Caco-2 (cell line): Measurements from ENCODE around the gene CDC37L1. TPM values are rescaled to one million over a fixed set of nuclear protein-coding genes. Genes with fewer than 3 reads are reported as not detected.

ENCODE experiments used
- BruUV-seq: library from RNA; stranded (reverse); fragments of 400-500 nt; replicated peaks from 2 replicates; lab custom pipeline; 2021; lab: Mats Ljungman, UMichigan
- CTCF ChIA-PET: fragments of 300-600 bp; sonication (Branson Sonifier 250); formaldehyde crosslinking; loops from one replicate; lab custom pipeline; 2022; ENCODE audit warnings: antibody characterized with exemption; lab: Charles Lee
- POLR2A ChIA-PET: fragments of 300-600 bp; sonication (Branson Sonifier 250); formaldehyde crosslinking; loops from one replicate; lab custom pipeline; 2022; ENCODE audit warnings: antibody characterized with exemption; lab: Charles Lee
- DNase-seq, 2 experiments: peaks; one replicate each; pipeline versions ENCODE4 v3.0.0 to v3.0.0-alpha.2; 2020 to 2022
- H3K27me3 ChIP-seq: replicated peaks from 2 replicates; pipeline ENCODE4 v1.6.0; 2011; ENCODE audit warnings: low read length; ENCODE audit not compliant: control insufficient read depth, insufficient read depth
- H3K36me3 ChIP-seq: 2 replicates; pipeline ENCODE4 v1.5.1; 2011; ENCODE audit warnings: low read length; ENCODE audit not compliant: control insufficient read depth, insufficient read depth
- H3K4me1 ChIP-seq: fragments of 250-450 bp; sonication (Bioruptor Pico); 2 replicates; pipeline ENCODE4 v1.5.1; 2020; ENCODE audit warnings: mild to moderate bottlenecking
- H3K4me3 ChIP-seq: 2 replicates; pipeline ENCODE4 v1.5.1; 2011; ENCODE audit warnings: low read depth, mild to moderate bottlenecking, control low read depth, low read length
- H3K9me3 ChIP-seq: fragments of 250-450 bp; sonication (Bioruptor Pico); 2 replicates; pipeline ENCODE4 v1.5.1; 2020; ENCODE audit warnings: mild to moderate bottlenecking, moderate library complexity
- H3K27ac Mint-ChIP-seq: one replicate; pipeline ENCODE4 v1.8.0; 2022; ENCODE audit warnings: mixed read lengths; ENCODE audit not compliant: unreplicated experiment
- H3K27me3 Mint-ChIP-seq: one replicate; pipeline ENCODE4 v1.8.0; 2022; ENCODE audit warnings: mixed read lengths; ENCODE audit not compliant: insufficient read depth, unreplicated experiment
- H3K36me3 Mint-ChIP-seq: one replicate; pipeline ENCODE4 v1.8.0; 2022; ENCODE audit warnings: mild to moderate bottlenecking, mixed read lengths; ENCODE audit not compliant: insufficient read depth, unreplicated experiment
- H3K4me1 Mint-ChIP-seq: one replicate; pipeline ENCODE4 v1.8.0; 2022; ENCODE audit warnings: low read depth, mixed read lengths; ENCODE audit not compliant: unreplicated experiment
- H3K4me3 Mint-ChIP-seq: one replicate; pipeline ENCODE4 v1.8.0; 2022; ENCODE audit warnings: mild to moderate bottlenecking, moderate library complexity, mixed read lengths; ENCODE audit not compliant: unreplicated experiment
- H3K9me3 Mint-ChIP-seq: one replicate; pipeline ENCODE4 v1.8.0; 2022; ENCODE audit warnings: mixed read lengths; ENCODE audit not compliant: unreplicated experiment
- intact Hi-C: fragments of 100-400 bp; cut with micrococcal nuclease; formaldehyde crosslinking; loops from one replicate; pipeline ENCODE4 v1.10.0; 2022; ENCODE audit not compliant: unreplicated experiment
- total RNA-seq: library from RNA; stranded (reverse); gene quantifications from 2 replicates; pipeline ENCODE4 v1.2.3, GENCODE V29; 2022
- TF ChIP-seq, protein P1 (sequence below), 2 experiments: fragments of 200-600 bp in 1 of 2; IDR thresholded peaks; 1 replicate in 1 of 2; 2 replicates in 1 of 2; pipeline versions ENCODE4 v1.5.1 to v1.8.0; 2011 to 2022; ENCODE audit warnings: antibody characterized with exemption in 1 of 2, control low read depth in 1 of 2, inconsistent platforms in 1 of 2, low read depth in 1 of 2, low read length in 1 of 2, mild to moderate bottlenecking in 1 of 2, moderate library complexity in 1 of 2; ENCODE audit not compliant: insufficient read depth in 1 of 2, severe bottlenecking in 1 of 2, unreplicated experiment in 1 of 2

Gene CDC37L1
- total RNA-seq, 1 experiment from 2014 or later = 9.3 TPM

GRCh38 chr9:4721736-4722135 lies 42.4 kb downstream of the CDC37L1 start:
- Histone ChIP-seq H3K4me3 (no peak overlapping the region), H3K4me1 (no peaks in the 10 kb centered on the region), H3K27me3 (no peaks in the 10 kb centered on the region), H3K9me3 (no peaks in the 10 kb centered on the region), H3K36me3 (no peaks in the 10 kb centered on the region)
- intact Hi-C loops = no loop called here
- Mint-ChIP-seq H3K4me3 (no peak overlapping the region), H3K27ac (no peak overlapping the region), H3K9me3 (no peaks in the 10 kb centered on the region), H3K36me3 (no peaks in the 10 kb centered on the region), H3K27me3 (no peaks in the 10 kb centered on the region), H3K4me1 (no peaks in the 10 kb centered on the region)
- CTCF ChIA-PET = no interaction called here
- DNase-seq = no peak
- POLR2A ChIA-PET = no interaction called here
- TF ChIP-seq, protein P1, sequence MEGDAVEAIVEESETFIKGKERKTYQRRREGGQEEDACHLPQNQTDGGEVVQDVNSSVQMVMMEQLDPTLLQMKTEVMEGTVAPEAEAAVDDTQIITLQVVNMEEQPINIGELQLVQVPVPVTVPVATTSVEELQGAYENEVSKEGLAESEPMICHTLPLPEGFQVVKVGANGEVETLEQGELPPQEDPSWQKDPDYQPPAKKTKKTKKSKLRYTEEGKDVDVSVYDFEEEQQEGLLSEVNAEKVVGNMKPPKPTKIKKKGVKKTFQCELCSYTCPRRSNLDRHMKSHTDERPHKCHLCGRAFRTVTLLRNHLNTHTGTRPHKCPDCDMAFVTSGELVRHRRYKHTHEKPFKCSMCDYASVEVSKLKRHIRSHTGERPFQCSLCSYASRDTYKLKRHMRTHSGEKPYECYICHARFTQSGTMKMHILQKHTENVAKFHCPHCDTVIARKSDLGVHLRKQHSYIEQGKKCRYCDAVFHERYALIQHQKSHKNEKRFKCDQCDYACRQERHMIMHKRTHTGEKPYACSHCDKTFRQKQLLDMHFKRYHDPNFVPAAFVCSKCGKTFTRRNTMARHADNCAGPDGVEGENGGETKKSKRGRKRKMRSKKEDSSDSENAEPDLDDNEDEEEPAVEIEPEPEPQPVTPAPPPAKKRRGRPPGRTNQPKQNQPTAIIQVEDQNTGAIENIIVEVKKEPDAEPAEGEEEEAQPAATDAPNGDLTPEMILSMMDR (IDR thresholded peaks at IDR 0.05; ENCODE audit: insufficient read depth in 1 of 2, low read depth in 1 of 2, low read length in 1 of 2, severe bottlenecking in 1 of 2, unreplicated experiment in 1 of 2) = no peak
- no TSS peak for BruUV-seq

GRCh38 chr9:4725706-4726442 lies 46.5 kb downstream of the CDC37L1 start:
- intact Hi-C loops = no loop called here
- Histone ChIP-seq H3K9me3 (no peaks in the 10 kb centered on the region), H3K36me3 (no peaks in the 10 kb centered on the region), H3K4me3 (no peak overlapping the region), H3K27me3 (no peaks in the 10 kb centered on the region), H3K4me1 (no peaks in the 10 kb centered on the region)
- H3K4me1 Mint-ChIP-seq = no peaks in the 10 kb centered on the region
- CTCF ChIA-PET = no interaction called here
- H3K27me3 Mint-ChIP-seq = no peaks in the 10 kb centered on the region
- POLR2A ChIA-PET = no interaction called here
- no peak overlapping the region for H3K27ac Mint-ChIP-seq
- H3K36me3 Mint-ChIP-seq = no peaks in the 10 kb centered on the region
- BruUV-seq = no TSS peak
- no peak for DNase-seq
- H3K4me3 Mint-ChIP-seq = no peak overlapping the region
- TF ChIP-seq, protein P1 (IDR thresholded peaks at IDR 0.05; ENCODE audit: insufficient read depth in 1 of 2, low read depth in 1 of 2, low read length in 1 of 2, severe bottlenecking in 1 of 2, unreplicated experiment in 1 of 2) = no peak
- no peaks in the 10 kb centered on the region for H3K9me3 Mint-ChIP-seq

GRCh38 chr9:4727593-4727992 lies 48.2 kb downstream of the CDC37L1 start:
- intact Hi-C loops = no loop called here
- H3K9me3 Mint-ChIP-seq = no peaks in the 10 kb centered on the region
- Histone ChIP-seq H3K4me1 (no peaks in the 10 kb centered on the region), H3K36me3 (no peaks in the 10 kb centered on the region), H3K4me3 (no peak overlapping the region), H3K27me3 (no peaks in the 10 kb centered on the region), H3K9me3 (no peaks in the 10 kb centered on the region)
- H3K4me1 Mint-ChIP-seq = no peaks in the 10 kb centered on the region
- no peak overlapping the region for H3K4me3 Mint-ChIP-seq
- no peaks in the 10 kb centered on the region for H3K36me3 Mint-ChIP-seq
- H3K27me3 Mint-ChIP-seq = no peaks in the 10 kb centered on the region
- BruUV-seq = no TSS peak
- no peak overlapping the region for H3K27ac Mint-ChIP-seq
- no peak for DNase-seq
- POLR2A ChIA-PET = no interaction called here
- TF ChIP-seq, protein P1 (IDR thresholded peaks at IDR 0.05; ENCODE audit: insufficient read depth in 1 of 2, low read depth in 1 of 2, low read length in 1 of 2, severe bottlenecking in 1 of 2, unreplicated experiment in 1 of 2) = no peak
- CTCF ChIA-PET = no interaction called here
